ENCODE measurements around the gene ACER2.
"Not testable (repeated sequence)": the region's sequence is repeated elsewhere in the genome, so short reads cannot be mapped to it uniquely, and the experiment has no call there.

Gene ACER2

DNA sequence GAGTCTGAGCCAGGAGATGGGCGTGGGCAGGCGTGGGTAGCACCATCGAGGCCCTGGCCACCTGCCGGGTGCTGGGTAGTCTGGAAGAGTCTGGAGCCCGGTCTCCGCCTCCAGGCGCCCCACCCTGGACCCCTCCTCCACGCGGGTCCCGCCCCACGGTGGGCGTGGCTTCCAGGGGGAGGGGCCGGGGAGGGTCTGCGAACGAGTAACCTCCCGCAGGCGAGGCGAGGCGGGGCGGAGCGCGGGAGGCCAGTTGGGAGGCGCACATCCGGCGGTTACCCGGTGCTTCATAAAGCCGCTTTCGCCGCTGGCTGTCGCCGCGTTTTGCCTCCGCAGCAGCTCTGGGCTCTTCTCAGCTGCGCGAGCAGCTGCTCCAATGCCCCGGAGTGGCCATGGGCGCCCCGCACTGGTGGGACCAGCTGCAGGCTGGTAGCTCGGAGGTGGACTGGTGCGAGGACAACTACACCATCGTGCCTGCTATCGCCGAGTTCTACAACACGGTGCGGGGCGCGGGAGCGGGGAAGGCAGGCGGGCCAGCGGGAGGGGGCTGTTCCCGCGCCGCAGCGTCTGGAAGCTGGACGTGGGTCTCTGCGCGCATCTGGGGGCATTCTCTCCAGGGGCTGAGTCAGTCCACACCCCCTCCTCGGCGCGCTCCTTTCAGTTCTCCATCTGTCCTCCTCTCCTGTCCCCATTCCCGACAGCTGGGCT is at the start of gene ACER2:
ACER2 (plus strand) TSS at position 317 of the 708 bp plus-strand sequence; CDS start at position 393, 76 bp downstream.
- peak within 1 kb of the TSS; percentile 68 for H3K27ac ChIP-seq
- DNase-seq (ENCODE audit: low read depth, low spot score) = peak; percentile 60

DNA sequence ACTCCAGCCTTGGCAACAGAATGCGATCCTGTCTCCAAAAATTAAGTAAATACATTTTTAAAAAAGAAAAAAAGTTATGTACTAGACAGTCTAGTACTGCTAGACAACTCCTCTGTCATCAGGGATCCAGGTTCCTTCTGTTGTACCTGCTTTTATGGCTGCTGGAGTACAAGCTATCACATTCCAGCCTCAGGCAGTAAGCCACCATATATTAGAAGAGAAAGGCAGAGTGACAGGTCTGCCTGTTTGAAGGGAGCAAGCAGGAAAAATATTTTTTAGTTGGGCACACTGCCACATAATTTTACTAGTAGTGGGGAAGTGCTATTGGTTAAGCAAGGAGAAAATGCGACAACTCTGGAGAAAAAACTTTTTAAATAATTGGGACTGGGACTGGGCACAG is 39.7 kb upstream of the ACER2 start:
- H3K27ac ChIP-seq = no peak overlapping the region
- no peak for DNase-seq (ENCODE audit: low read depth, low spot score)

DNA sequence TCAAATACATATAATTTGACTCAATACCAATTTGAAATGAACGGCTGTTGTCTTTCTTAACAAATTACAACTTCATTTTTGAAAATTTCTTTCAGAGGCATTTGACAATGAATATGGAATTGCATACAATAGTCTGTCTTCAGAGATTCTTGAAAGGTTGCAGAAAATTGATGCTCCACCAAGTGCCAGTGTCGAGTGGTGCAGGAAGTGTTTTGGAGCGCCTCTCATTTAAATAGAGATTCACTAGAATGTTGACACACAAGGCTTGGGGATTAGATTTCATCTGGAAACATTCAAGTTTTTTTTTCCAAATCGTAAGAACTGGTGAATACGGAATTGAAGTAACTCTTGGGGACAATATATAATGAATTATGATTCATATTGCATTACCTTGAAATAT is 36.9 kb upstream of the ACER2 start:
- peak overlapping the region; percentile 5 for H3K27ac ChIP-seq
- DNase-seq (ENCODE audit: low read depth, low spot score) = no peak

DNA sequence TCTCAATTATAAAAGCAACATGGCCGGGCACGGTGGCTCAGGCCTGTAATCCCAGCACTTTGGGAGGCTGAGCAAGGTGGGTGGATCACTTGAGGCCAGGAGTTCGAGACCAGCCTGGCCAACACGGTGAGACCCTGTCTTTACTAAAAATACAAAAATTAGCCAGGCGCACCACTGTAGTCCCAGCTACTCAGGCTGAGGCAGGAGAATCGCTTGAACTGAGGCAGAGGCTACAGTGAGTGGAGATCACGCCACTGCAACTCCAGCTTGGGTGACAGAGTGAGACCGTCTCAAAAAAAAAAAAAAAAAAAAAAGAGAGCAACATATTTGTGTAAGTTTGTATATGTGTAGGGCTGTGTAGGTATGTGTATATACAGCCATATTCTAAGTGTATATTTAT is 36.2 kb upstream of the ACER2 start:
- peak overlapping the region; percentile 5 for H3K27ac ChIP-seq
- no peak for DNase-seq (ENCODE audit: low read depth, low spot score)

DNA sequence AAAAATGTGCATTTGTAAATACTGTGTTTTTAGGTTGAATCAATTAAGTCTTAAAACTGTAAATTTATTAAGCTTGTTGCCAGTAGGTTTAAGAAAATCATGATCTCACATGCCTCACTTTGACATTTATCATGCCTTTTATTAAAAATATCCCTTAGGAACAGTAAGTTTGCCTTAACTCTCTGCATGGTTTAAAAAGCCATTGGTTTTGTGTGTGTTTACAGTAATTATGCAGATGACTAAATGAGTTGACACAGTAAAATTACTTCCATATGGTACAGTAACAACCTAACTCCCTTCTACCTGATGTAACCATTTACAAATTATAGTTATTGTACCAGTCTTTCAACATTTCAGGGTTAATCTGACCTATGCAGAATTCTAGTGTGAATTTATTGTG is 35.3 kb upstream of the ACER2 start:
- peak overlapping the region; percentile 33 for H3K27ac ChIP-seq
- DNase-seq (ENCODE audit: low read depth, low spot score) = no peak

DNA sequence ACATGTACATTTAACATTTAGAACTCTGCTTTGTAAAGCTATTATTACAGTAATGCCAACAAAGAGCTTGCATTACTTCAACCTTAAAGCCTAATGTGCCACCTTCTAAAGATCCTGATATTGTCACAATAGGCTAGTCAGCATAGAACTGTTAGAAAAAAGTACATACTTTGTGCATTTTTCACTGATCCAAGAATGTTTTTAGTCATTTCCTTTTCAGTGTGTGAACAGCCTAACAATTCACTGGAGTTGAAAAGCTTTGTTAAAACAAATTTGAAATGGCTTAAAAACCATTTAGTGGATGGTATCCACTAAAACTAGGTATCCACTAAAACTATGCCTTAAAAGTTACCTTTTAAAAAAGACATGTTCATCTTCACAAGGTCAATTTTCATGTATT is 33.3 kb upstream of the ACER2 start:
- no peak for DNase-seq (ENCODE audit: low read depth, low spot score)
- H3K27ac ChIP-seq = peak overlapping the region; percentile 33

DNA sequence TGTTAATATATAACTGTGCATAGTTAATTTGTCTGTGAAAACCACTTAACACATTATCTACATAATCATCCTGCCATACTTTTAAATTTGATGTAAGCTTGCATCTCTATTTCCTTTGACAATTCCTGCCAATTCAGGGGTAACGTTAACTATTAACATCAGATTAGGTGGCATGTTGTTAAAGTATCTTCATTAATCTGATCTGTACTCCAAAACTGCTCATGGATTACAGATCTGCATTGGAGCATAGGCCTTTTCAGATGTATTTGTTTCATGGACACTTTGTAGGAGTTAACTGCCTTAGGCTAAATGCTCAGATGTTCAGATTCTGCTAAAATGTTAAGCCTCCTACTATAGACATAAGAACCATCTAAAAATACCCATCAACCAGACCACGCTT is 31.9 kb upstream of the ACER2 start:
- DNase-seq (ENCODE audit: low read depth, low spot score) = no peak
- peak overlapping the region; percentile 90 for H3K27ac ChIP-seq

DNA sequence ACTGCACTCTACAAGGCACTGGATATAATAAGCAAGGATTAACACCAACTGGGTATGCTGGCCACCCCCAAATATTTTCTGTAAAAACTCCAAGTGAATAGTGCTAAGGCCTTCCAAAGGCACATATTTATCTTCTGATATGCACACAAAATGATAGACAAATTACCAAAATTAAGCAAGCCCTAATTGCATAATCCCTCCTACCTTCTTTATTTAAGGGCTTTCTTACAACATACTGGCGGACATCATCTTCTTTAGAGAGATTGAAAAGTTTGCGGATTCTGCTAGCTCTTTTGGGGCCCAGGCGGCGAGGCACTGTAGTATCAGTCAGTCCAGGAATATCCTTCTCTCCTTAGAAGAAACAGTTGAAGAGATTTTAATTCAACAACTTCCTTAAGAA is 30.6 kb upstream of the ACER2 start:
- no peak for DNase-seq (ENCODE audit: low read depth, low spot score)
- peak overlapping the region; percentile 90 for H3K27ac ChIP-seq

DNA sequence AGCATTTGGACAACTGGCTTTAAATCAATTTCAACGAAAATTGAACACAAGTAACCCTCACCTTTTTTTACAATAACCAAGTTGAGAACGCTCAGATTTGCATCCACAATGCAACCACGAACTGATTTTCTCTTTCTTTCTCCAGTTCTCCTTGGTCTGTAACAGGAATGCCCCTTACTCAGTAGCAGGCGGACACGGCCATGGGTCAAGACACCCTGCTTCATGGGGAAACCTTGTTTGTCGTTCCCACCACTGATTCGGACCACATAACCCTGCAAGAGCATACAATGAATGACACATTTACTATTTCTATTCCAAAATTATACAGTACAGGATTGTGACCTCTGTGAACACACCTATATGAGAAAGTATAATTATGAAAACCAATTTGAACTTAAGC is 30.2 kb upstream of the ACER2 start:
- H3K27ac ChIP-seq = peak overlapping the region; percentile 90
- DNase-seq (ENCODE audit: low read depth, low spot score) = no peak

DNA sequence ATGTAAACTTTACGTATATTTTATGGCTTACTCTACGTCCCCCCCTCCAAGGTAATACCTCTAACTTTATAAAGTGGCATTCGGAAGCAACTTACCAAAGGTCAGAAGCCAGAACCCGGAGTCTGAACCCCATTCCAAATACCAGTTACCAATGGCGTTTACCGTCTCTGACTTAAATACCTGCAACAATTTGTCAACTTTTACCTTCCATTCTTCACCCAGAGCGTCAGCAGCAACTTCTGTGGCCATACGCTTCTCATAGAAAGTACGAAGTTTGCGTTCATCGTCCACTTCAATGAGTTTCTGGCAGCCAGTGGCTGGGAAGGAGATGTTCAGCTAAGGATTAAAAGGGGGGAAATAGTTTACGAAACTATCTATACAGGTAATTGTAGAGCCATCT is 29.5 kb upstream of the ACER2 start:
- no peak for DNase-seq (ENCODE audit: low read depth, low spot score)

DNA sequence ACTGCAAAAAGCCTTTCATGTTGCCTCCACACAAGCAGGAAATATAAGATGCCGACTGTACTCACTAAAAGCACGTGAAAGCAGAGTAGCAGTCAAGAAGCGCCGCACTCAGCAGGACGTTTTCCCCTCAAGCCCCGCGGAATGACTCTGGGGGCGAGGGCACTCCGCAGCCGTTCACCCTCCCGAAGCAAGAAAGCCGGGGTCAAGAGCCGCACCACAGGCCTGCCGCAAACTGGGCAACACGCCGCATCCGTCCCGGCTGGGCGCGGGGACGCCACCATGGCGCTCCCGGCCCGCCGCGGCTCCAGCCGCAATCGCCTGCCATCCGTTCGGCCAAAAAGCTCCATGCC is 29.1 kb upstream of the ACER2 start:
- DNase-seq (ENCODE audit: low read depth, low spot score) = no peak
- H3K27ac ChIP-seq = peak overlapping the region; percentile 90

More for the DNA sequence above, 29.5 kb upstream of the ACER2 start:
- H3K27ac ChIP-seq = peak overlapping the region; percentile 90

DNA sequence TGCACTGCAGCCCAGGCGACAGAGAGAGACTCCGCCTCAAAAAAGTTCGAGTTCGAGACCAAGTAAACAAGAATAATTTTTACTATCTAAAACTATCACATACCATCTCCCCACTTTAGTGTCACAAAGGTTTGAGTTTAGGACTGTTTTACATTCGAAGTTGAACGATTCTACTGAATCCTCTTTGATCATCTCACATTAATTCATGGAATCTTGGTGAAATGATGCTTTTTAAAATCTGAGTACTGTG is 28.1 kb upstream of the ACER2 start:
- no peak for DNase-seq (ENCODE audit: low read depth, low spot score)
- peak overlapping the region; percentile 90 for H3K27ac ChIP-seq

DNA sequence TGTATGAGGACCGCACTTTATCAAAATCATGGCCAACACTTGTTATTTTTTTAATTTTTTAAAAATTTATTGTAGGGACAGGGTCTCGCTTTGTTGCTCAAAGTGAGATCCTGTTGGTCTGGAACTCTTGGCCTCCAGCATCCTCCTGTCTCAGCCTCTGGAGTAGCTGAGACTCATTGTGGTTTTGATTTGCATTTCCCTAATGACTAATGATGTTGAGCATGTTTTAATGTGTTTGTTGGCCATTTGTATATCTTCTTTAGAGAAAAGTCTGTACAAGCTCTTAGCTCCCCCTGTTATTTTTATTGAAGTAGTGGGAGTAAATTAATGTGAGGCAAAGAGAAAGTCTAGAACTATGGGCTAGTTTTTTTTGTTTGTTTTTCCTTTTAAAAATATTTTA is 27.2 kb upstream of the ACER2 start:
- no peak for DNase-seq (ENCODE audit: low read depth, low spot score)
- H3K27ac ChIP-seq = no peak overlapping the region

DNA sequence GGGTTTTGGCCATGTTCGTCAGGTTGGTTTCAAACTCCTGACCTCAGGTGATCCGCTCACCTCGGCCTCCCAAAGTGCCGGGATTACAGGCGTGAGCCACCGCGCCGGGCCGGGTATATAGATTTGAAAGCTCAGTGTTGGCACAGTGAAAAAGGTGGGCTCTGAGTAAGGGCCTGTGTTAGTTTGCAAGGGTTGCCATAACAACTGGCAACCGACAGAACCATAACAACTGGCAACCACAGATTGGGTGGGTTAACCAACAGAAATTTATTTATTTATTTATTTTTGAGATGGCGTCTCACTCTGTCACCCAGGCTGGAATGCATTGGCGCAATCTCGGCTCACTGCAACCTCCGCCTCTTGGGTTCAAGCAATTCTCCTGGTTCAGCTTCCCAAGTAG is 23.6 kb upstream of the ACER2 start:
- H3K27ac ChIP-seq; DNase-seq (ENCODE audit: low read depth, low spot score): not testable (repeated sequence)

DNA sequence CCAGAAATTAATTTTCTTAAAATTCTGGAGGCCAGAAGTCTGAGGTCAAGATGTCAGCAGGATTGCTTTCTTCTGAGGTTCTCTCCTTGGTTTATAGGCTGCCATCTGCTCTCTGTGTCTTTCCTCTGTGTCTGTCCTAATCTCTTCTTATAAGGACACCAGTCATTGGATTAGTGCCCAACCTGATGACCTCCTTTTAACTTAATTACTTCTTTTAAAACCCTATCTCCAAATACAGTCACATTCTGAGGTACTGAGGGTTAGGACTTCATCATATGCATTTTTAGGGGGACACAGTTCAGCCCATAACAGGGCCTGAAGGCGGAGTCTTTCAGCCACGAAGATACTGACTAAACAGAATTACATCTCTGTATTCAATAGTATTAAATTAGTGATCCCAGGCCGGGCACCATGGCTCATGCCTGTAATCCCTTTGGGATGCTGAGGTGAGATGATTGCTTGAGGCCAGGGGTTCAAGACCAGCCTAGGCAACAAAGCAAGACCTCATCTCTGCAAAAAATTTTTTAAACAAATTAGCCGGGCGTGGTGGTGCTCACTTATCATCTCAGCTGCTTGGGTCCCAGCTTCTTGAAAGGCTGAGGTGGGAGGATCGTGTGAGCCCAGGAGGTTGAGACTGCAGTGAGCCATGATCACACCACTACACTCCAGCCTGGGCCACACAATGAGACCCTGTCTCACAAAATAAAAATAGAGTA is 22.9 kb upstream of the ACER2 start:
- DNase-seq (ENCODE audit: low read depth, low spot score) = no peak
- H3K27ac ChIP-seq = no peak overlapping the region

DNA sequence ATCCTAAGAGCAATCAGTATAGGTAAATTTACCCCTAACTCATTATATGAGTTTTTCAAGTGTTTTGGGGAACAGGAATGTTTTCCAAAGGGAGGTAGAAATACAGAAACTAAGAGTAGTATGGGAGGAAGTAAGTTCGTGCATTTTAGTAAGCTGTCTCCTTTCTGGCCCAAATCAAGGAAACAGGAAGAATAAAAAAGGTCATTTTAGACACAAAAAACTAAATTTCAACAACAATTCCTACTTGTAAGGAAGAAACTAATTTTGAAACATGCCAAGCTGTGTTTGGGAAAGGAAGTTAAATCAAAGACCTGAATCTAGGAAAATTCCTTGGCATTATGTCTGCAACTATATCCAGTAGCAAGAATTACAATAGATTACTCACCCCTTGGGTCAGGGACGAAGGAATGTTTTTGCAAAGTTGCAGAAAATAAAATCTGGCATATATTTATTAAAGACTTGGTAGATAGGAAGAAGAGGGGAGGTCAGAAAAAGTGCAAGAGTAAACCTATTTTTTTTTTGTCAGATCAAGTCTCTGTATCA is 22.2 kb upstream of the ACER2 start:
- H3K27ac ChIP-seq = no peak overlapping the region
- no peak for DNase-seq (ENCODE audit: low read depth, low spot score)

DNA sequence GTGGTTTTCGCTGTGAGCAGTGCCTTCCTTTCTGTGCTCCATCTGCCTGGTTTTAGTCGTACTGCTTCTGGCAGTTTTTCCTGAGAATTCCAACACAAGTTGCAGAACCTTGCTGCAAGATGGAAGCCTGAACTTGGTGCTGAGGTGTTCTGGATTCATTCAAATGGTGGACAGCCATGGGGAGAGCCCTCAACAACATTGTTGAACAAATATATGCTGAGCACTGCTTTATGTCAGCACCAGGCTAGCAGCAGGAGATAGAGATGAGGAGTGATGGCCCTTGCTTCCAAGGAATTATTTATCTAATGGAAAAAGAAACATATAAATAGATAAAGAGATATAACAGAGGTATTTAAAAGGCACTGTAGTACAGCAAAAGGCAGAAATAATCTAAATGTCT is 21.5 kb upstream of the ACER2 start:
- no peak overlapping the region for H3K27ac ChIP-seq

DNA sequence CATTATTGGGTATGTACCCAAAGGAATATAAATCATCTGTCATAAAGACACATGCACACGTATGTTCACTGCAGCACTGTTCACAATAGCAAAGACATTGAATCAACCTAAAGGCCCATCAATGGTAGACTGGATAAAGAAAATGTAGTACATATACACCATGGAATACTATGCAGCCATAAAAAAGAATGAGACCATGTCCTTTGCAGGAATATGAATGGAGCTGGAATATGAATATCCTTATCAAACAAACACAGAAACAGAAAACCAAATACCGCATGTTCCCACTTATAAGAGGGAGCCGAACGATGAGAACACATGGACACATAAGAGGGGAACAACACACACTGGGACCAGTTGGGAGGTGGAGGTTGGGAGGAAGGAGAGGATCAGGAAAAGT is 19.3 kb upstream of the ACER2 start:
- H3K27ac ChIP-seq; DNase-seq (ENCODE audit: low read depth, low spot score): not testable (repeated sequence)

More for the DNA sequence above, 21.5 kb upstream of the ACER2 start:
- no peak for DNase-seq (ENCODE audit: low read depth, low spot score)

DNA sequence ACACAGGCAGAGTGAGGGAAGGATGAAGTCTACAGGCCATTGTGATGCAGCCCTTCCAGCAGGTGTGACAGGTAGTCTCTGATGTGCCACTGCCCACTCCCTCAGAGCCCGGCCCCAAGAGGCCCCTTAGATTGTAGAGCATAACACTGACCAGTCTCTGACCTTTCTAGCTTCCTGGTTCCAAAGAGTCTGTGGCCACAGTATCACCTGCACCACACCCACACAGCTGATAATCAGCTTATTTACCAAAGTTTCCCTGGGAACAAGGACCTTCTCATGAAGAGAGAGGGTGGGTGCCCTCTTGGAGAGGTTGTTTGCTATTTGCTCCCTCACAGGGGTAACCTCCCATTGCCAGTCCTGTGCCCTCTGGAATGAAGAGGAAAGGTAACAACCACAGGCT is 11.0 kb upstream of the ACER2 start:
- no peak for DNase-seq (ENCODE audit: low read depth, low spot score)
- H3K27ac ChIP-seq = no peak overlapping the region

DNA sequence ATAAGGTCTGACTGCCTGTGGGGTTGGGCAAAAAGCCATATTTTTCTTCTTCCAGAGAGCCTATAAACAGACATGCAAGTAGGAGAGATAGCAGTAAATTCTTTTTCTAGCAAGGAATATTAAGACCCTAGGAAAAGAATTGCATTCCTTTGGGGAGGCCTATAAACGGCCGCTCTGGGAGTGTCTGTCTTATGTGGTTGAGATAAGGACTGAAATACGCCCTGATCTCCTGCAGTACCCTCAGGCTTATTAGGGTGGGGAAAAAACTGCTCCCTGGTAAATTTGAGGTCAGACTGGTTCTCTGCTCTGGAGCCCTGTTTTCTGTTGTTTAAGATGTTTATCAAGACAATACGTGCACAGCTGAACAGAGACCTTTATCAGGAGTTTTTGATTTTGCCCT is 5.6 kb upstream of the ACER2 start:
- H3K27ac ChIP-seq; DNase-seq (ENCODE audit: low read depth, low spot score): not testable (repeated sequence)

DNA sequence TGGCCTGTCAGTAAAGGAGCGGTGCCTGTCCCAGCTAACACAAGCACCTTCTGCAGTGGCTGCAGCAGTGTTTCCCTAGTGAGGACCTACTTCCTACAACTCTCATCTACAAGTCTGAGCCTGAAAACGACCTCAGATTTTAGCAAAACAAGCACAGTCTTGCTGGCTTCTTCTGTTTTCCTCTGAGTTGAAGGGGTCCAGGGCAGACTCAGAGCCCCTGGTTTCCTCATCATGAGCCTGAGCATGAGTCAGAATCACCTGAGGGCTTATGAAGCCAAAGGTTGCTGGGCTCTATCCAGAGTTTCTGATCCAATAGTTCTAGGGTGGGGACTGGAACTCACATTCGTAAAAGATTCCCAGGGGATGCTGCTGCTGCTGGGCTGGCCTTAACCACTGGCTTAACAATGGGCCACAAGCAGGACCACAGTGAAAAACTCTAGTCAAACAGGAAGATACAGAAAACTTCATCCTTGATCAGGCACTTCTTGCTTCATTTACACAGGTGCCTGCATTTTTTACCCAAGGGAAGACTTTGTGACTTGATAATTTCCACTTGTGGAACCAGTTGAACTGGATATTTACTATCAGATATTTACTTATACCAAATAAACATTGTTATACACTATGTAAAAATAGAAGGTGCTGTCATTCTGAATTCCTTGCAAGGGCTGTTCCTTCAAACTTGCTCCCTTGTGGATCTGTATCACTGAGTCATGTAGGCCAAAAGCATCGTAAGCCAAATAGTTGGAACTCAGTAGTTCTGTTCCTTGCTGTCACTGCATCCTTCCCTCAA is 4.3 kb upstream of the ACER2 start:
- peak; percentile 78 for DNase-seq (ENCODE audit: low read depth, low spot score)
- peak overlapping the region; percentile 82 for H3K27ac ChIP-seq
